K562 (cell line): ENCODE data around the gene ZNF648.

Experiments
- EZH2 ChIP-seq: IDR thresholded peaks from 2 replicates; pipeline ENCODE4 v1.6.1; 2012; ENCODE audit warnings: low read depth, mild to moderate bottlenecking, inconsistent platforms, low read length, borderline replicate concordance
- SP1 ChIP-seq: sonication (generic); formaldehyde crosslinking; IDR thresholded peaks from 2 replicates; pipeline ENCODE4 v1.8.1; 2022; ENCODE audit warnings: mild to moderate bottlenecking, missing genetic modification reagents
- TEAD4 ChIP-seq, 2 experiments: sonication (generic) in 1 of 2; formaldehyde crosslinking in 1 of 2; IDR thresholded peaks; 2 replicates each; pipeline versions ENCODE4 v1.6.1 to v1.8.0; 2012 to 2022; ENCODE audit warnings: borderline replicate concordance in 1 of 2, inconsistent platforms in 1 of 2, low read length in 1 of 2, mild to moderate bottlenecking in 1 of 2, missing genetic modification reagents in 1 of 2
- USF2 ChIP-seq: sonication (generic); formaldehyde crosslinking; IDR thresholded peaks from 2 replicates; pipeline ENCODE4 v1.5.0; 2020; ENCODE audit warnings: missing genetic modification reagents
- ZBTB11 ChIP-seq, 3 experiments: fragments of 200-800 bp in 1 of 3; fragments of 250-450 bp in 1 of 3; fragments of 450-650 bp in 1 of 3; sonication (Bioruptor Pico) in 1 of 3; sonication (Bioruptor generic) in 1 of 3; formaldehyde crosslinking in 1 of 3; IDR thresholded peaks; 2 replicates each; pipeline versions ENCODE4 v1.6.1 to v1.8.0; 2016 to 2022; ENCODE audit warnings: mild to moderate bottlenecking in 2 of 3, missing genetic modification characterization in 2 of 3, missing compliant biosample characterization in 1 of 3, moderate library complexity in 1 of 3
- ZNF551 ChIP-seq: fragments of 250-450 bp; sonication (Bioruptor Pico); IDR thresholded peaks from 2 replicates; pipeline ENCODE4 v1.5.0; 2021; ENCODE audit warnings: mild to moderate bottlenecking, moderate library complexity
- TF ChIP-seq, protein P1 (sequence below): sonication (generic); formaldehyde crosslinking; IDR thresholded peaks from 2 replicates; pipeline ENCODE4 v1.9.0; 2022; ENCODE audit warnings: mild to moderate bottlenecking, missing genetic modification reagents
- TF ChIP-seq, protein P2 (sequence below), 3 experiments: IDR thresholded peaks in 2 of 3; conservative IDR thresholded peaks in 1 of 3; 2 replicates each; pipeline ENCODE4 v1.5.1; 2011 to 2012; ENCODE audit warnings: low read length in 3 of 3, mild to moderate bottlenecking in 3 of 3, control low read depth in 2 of 3, improper control_type of control experiment in 1 of 3, inconsistent platforms in 1 of 3, low read depth in 1 of 3, mixed read lengths in 1 of 3, moderate library complexity in 1 of 3; ENCODE audit not compliant: insufficient read depth in 2 of 3
- TF ChIP-seq, protein P3 (sequence below): fragments of 450-650 bp; IDR thresholded peaks from 2 replicates; pipeline ENCODE4 v1.6.1; 2016; ENCODE audit warnings: low read depth

DNA sequence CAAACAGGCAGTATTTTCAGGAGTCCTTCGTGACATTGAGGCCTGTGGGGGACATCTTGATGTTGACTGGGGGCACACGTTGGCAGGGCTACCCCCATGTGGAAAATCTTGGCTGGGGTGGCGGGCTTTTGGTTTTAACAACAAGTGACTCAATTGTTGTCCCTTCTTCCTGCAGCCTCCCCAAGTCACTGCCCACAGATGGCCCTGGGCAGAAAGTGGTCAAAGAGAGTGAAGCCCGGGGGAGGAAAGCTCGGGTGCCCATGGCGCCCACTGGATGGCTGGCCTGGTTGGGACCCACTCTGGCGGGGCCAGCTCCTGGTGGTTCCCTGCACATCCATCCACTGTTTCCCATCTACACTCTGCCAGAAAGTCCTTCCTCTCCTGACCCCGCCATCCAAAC, 24.6 kb upstream of the ZNF648 start:
- TF ChIP-seq, protein P1, sequence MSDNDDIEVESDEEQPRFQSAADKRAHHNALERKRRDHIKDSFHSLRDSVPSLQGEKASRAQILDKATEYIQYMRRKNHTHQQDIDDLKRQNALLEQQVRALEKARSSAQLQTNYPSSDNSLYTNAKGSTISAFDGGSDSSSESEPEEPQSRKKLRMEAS: no peak
- TF ChIP-seq, protein P2, sequence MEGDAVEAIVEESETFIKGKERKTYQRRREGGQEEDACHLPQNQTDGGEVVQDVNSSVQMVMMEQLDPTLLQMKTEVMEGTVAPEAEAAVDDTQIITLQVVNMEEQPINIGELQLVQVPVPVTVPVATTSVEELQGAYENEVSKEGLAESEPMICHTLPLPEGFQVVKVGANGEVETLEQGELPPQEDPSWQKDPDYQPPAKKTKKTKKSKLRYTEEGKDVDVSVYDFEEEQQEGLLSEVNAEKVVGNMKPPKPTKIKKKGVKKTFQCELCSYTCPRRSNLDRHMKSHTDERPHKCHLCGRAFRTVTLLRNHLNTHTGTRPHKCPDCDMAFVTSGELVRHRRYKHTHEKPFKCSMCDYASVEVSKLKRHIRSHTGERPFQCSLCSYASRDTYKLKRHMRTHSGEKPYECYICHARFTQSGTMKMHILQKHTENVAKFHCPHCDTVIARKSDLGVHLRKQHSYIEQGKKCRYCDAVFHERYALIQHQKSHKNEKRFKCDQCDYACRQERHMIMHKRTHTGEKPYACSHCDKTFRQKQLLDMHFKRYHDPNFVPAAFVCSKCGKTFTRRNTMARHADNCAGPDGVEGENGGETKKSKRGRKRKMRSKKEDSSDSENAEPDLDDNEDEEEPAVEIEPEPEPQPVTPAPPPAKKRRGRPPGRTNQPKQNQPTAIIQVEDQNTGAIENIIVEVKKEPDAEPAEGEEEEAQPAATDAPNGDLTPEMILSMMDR (IDR thresholded peaks at IDR 0.05 in 2 of 3, conservative IDR thresholded peaks at IDR 0.05 in 1 of 3; ENCODE audit: insufficient read depth in 2 of 3, low read depth in 1 of 3, low read length in 3 of 3): no peak
- TF ChIP-seq USF2 (CRISPR knock-in tag) (no peak), ZBTB11 (CRISPR knock-in tag; IDR thresholded peaks at IDR 0.05) (no peak), SP1 (CRISPR knock-in tag) (no peak), EZH2 (no peak), TEAD4 (IDR thresholded peaks at IDR 0.05; ENCODE audit: low read length) (no peak), TEAD4 (CRISPR knock-in tag; IDR thresholded peaks at IDR 0.05; ENCODE audit: borderline replicate concordance) (no peak), ZNF551 (CRISPR knock-in tag) (no peak)
- TF ChIP-seq, protein P3, sequence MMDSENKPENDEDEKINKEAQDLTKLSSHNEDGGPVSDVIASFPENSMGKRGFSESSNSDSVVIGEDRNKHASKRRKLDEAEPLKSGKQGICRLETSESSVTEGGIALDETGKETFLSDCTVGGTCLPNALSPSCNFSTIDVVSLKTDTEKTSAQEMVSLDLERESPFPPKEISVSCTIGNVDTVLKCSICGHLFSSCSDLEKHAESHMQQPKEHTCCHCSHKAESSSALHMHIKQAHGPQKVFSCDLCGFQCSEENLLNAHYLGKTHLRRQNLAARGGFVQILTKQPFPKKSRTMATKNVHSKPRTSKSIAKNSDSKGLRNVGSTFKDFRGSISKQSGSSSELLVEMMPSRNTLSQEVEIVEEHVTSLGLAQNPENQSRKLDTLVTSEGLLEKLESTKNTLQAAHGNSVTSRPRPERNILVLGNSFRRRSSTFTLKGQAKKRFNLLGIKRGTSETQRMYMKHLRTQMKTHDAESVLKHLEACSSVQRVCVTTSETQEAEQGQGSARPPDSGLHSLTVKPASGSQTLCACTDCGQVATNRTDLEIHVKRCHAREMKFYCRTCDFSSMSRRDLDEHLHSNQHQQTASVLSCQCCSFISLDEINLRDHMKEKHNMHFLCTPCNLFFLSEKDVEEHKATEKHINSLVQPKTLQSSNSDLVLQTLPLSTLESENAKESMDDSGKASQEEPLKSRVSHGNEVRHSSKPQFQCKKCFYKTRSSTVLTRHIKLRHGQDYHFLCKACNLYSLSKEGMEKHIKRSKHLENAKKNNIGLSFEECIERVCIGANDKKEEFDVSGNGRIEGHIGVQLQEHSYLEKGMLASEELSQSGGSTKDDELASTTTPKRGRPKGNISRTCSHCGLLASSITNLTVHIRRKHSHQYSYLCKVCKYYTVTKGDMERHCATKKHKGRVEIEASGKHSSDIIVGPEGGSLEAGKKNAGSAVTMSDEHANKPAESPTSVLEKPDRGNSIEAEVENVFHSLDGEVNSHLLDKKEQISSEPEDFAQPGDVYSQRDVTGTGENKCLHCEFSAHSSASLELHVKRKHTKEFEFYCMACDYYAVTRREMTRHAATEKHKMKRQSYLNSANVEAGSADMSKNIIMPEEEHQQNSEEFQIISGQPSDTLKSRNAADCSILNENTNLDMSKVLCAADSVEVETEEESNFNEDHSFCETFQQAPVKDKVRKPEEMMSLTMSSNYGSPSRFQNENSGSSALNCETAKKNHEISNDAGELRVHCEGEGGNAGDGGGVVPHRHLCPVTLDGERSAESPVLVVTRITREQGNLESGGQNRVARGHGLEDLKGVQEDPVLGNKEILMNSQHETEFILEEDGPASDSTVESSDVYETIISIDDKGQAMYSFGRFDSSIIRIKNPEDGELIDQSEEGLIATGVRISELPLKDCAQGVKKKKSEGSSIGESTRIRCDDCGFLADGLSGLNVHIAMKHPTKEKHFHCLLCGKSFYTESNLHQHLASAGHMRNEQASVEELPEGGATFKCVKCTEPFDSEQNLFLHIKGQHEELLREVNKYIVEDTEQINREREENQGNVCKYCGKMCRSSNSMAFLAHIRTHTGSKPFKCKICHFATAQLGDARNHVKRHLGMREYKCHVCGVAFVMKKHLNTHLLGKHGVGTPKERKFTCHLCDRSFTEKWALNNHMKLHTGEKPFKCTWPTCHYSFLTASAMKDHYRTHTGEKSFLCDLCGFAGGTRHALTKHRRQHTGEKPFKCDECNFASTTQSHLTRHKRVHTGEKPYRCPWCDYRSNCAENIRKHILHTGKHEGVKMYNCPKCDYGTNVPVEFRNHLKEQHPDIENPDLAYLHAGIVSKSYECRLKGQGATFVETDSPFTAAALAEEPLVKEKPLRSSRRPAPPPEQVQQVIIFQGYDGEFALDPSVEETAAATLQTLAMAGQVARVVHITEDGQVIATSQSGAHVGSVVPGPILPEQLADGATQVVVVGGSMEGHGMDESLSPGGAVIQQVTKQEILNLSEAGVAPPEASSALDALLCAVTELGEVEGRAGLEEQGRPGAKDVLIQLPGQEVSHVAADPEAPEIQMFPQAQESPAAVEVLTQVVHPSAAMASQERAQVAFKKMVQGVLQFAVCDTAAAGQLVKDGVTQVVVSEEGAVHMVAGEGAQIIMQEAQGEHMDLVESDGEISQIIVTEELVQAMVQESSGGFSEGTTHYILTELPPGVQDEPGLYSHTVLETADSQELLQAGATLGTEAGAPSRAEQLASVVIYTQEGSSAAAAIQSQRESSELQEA: no peak
